ENCODE data around the gene RNF152.

The RNF152 gene

GRCh38 chr18:61910101-61910500, 17.3 kb upstream of the RNF152 start:
- in situ Hi-C loops (cut with HindIII; ENCODE audit: low pct_unique_long_range_greater_than_20kb, low sequenced_read_pairs): no loop called here
- no peak for TF ChIP-seq JUND (IDR thresholded peaks at IDR 0.05; ENCODE audit: low read depth)
- DNase-seq (ENCODE audit: low read depth in 1 of 2, low spot score in 1 of 2): no peak

DNA sequence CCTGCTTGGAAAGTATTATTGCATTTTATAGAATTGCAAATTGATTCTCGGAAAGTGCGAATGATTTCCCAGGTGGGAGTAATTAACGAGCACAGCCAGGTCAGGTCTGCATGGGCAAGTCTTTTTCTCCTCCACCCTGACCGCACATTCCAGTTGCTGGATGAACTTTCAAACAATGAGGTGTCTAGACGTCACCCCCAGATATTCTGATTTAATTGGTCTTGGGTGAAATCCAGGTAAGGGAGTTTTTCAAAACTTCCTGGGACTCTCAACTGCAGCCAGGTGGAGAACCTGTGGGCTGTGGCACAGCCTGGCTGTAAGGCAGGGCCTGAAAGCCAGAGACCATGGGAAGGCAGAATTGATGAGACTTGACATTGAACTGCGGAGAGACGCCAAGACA, 15.9 kb upstream of the RNF152 start:
- no peak for DNase-seq (ENCODE audit: low read depth in 1 of 2, low spot score in 1 of 2)
- in situ Hi-C loops (cut with HindIII; ENCODE audit: low pct_unique_long_range_greater_than_20kb, low sequenced_read_pairs): no loop called here
- TF ChIP-seq JUND (IDR thresholded peaks at IDR 0.05; ENCODE audit: low read depth): no peak

GRCh38 chr18:61901323-61901986, 8.6 kb upstream of the RNF152 start:
- in situ Hi-C loops (cut with HindIII; ENCODE audit: low pct_unique_long_range_greater_than_20kb, low sequenced_read_pairs): no loop called here
- no peak for TF ChIP-seq JUND (IDR thresholded peaks at IDR 0.05; ENCODE audit: low read depth)
- DNase-seq (ENCODE audit: low read depth in 1 of 2, low spot score in 1 of 2): peak; percentile 52 to 77

GRCh38 chr18:61900504-61901281, 7.9 kb upstream of the RNF152 start:
- no peak for TF ChIP-seq JUND (IDR thresholded peaks at IDR 0.05; ENCODE audit: low read depth)
- no peak for DNase-seq (ENCODE audit: low read depth in 1 of 2, low spot score in 1 of 2)
- in situ Hi-C loops (cut with HindIII; ENCODE audit: low pct_unique_long_range_greater_than_20kb, low sequenced_read_pairs): no loop called here

- DNase-seq (ENCODE audit: low read depth in 1 of 2, low spot score in 1 of 2): no peak
- in situ Hi-C loops (cut with HindIII; ENCODE audit: low pct_unique_long_range_greater_than_20kb, low sequenced_read_pairs): no loop called here
- no peak for TF ChIP-seq JUND (IDR thresholded peaks at IDR 0.05; ENCODE audit: low read depth)
Observed at GRCh38 chr18:61898640-61899101, 5.9 kb upstream of the RNF152 start.

GRCh38 chr18:61896757-61897156, 4.0 kb upstream of the RNF152 start:
- no peak for TF ChIP-seq JUND (IDR thresholded peaks at IDR 0.05; ENCODE audit: low read depth)
- in situ Hi-C loops (cut with HindIII; ENCODE audit: low pct_unique_long_range_greater_than_20kb, low sequenced_read_pairs): no loop called here
- peak; percentile 14 to 69 for DNase-seq (ENCODE audit: low read depth in 1 of 2, low spot score in 1 of 2)

- in situ Hi-C loops (cut with HindIII; ENCODE audit: low pct_unique_long_range_greater_than_20kb, low sequenced_read_pairs): no loop called here
- TF ChIP-seq JUND (IDR thresholded peaks at IDR 0.05; ENCODE audit: low read depth): no peak
- DNase-seq (ENCODE audit: low read depth in 1 of 2, low spot score in 1 of 2): no peak
Observed at GRCh38 chr18:61896118-61896517, 3.3 kb upstream of the RNF152 start.

GRCh38 chr18:61894751-61895524, 2.1 kb upstream of the RNF152 start:
- TF ChIP-seq JUND (IDR thresholded peaks at IDR 0.05; ENCODE audit: low read depth): no peak
- DNase-seq (ENCODE audit: low read depth in 1 of 2, low spot score in 1 of 2): no peak
- in situ Hi-C loops (cut with HindIII; ENCODE audit: low pct_unique_long_range_greater_than_20kb, low sequenced_read_pairs): no loop called here

- in situ Hi-C loops (cut with HindIII; ENCODE audit: low pct_unique_long_range_greater_than_20kb, low sequenced_read_pairs): no loop called here
- peak; percentile 76 to 87 for DNase-seq (ENCODE audit: low read depth in 1 of 2, low spot score in 1 of 2)
- TF ChIP-seq JUND (IDR thresholded peaks at IDR 0.05; ENCODE audit: low read depth): no peak
Observed at GRCh38 chr18:61893971-61894750, 1.4 kb upstream of the RNF152 start.

DNA sequence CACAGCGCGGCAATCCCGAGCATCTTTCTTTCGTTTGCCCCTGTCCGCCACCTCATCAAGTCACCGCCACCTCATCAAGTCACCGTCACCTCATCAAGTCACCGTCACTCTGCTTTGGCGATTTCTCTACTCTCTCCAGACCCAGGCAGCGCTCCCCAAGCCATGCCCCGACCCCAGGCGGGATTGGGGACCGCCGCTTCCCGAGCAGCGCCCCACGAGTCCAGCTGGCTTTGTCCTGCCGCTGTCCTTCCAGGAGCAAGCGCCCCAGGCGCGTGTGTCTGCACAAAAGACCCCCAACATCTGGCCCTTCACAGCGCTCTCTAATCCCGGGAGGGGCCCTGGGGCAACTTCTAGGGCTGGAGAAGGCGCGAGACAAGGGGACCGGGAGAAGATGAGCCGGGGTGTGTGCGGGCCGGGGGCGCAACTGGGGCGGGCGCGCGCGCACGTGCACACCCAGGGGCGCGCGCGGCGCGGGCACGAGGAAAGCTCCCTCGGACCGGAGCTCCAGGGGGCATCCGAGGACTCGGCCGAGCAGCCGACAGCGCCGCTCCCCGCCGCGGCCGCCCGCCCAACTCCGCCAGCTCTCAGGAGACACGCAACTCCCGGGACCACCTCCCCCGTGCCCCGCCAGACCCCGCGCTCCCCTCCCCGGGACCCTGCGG, 633 bp upstream of the RNF152 start:
- peak; percentile 62 for DNase-seq (ENCODE audit: low read depth in 1 of 2, low spot score in 1 of 2)
- in situ Hi-C loops (cut with HindIII; ENCODE audit: low pct_unique_long_range_greater_than_20kb, low sequenced_read_pairs): no loop called here
- no peak for TF ChIP-seq JUND (IDR thresholded peaks at IDR 0.05; ENCODE audit: low read depth)

GRCh38 chr18:61891894-61892293, 913 bp downstream of the RNF152 start:
- no peak for TF ChIP-seq JUND (IDR thresholded peaks at IDR 0.05; ENCODE audit: low read depth)
- DNase-seq (ENCODE audit: low read depth in 1 of 2, low spot score in 1 of 2): no peak
- in situ Hi-C loops (cut with HindIII; ENCODE audit: low pct_unique_long_range_greater_than_20kb, low sequenced_read_pairs): no loop called here

DNA sequence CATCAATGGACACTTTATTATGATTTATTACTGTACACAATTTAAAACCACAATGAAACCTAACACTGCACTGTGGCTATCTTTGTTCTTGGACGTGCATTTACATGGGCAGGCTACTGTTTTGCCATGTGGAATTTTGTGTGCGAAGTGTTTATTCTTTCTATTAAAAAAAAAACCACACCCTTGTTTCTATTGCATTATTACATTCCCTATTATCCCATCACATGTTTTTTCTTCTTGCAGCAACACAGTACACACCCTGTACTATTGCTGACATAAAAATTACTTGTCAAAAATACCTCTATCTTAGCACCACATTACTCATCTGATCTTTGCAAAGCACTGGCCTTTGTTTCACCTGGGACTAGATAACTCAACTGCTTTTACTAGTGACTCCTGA, 1.5 kb downstream of the RNF152 start:
- DNase-seq (ENCODE audit: low read depth in 1 of 2, low spot score in 1 of 2): no peak
- in situ Hi-C loops (cut with HindIII; ENCODE audit: low pct_unique_long_range_greater_than_20kb, low sequenced_read_pairs): no loop called here
- TF ChIP-seq JUND (IDR thresholded peaks at IDR 0.05; ENCODE audit: low read depth): no peak
